Neural cell (in vitro differentiated cells): ENCODE data around the gene REPS2. TPM values are rescaled to one million over a fixed set of nuclear protein-coding genes. Genes with fewer than 3 reads are reported as not detected.

Experiments
- H2AFZ ChIP-seq: fragments of 200-600, 300-800 bp; sonication (generic), shearing (Covaris generic); 2 replicates; pipeline ENCODE4 v1.6.0; 2014; ENCODE audit warnings: low read depth, mild to moderate bottlenecking, antibody characterized with exemption, low read length, moderate library complexity
- H3F3A ChIP-seq: fragments of 200-600 bp; shearing (Covaris generic); 2 replicates; pipeline ENCODE4 v1.6.1; 2016; ENCODE audit warnings: mild to moderate bottlenecking, moderate library complexity, mixed read lengths, antibody characterized with exemption, low read length; ENCODE audit not compliant: insufficient read depth, poor library complexity, severe bottlenecking
- H3K27ac ChIP-seq: fragments of 200-600, 300-800 bp; sonication (generic), shearing (Covaris generic); 2 replicates; pipeline ENCODE4 v1.5.1; 2014; ENCODE audit warnings: mild to moderate bottlenecking, low read length, moderate library complexity
- H3K27me3 ChIP-seq: fragments of 300-800, 200-600 bp; sonication (generic), shearing (Covaris generic); 2 replicates; pipeline ENCODE4 v1.6.0; 2014; ENCODE audit warnings: mild to moderate bottlenecking, low read depth, low read length, moderate library complexity; ENCODE audit not compliant: insufficient read depth
- H3K36me3 ChIP-seq: fragments of 300-800, 200-600 bp; sonication (generic), shearing (Covaris generic); 2 replicates; pipeline ENCODE4 v1.5.1; 2014; ENCODE audit warnings: mild to moderate bottlenecking, antibody characterized with exemption, low read length, moderate library complexity; ENCODE audit not compliant: insufficient read depth
- H3K4me2 ChIP-seq: fragments of 300-800, 200-600 bp; sonication (generic), shearing (Covaris generic); 2 replicates; pipeline ENCODE4 v1.6.0; 2014; ENCODE audit warnings: mild to moderate bottlenecking, low read length
- H3K4me3 ChIP-seq: fragments of 300-800, 200-600 bp; sonication (generic), shearing (Covaris generic); 2 replicates; pipeline ENCODE4 v1.5.1; 2014; ENCODE audit warnings: mild to moderate bottlenecking, low read length, moderate library complexity
- H3K79me2 ChIP-seq: fragments of 200-600 bp; shearing (Covaris generic); replicated peaks from 2 replicates; pipeline ENCODE4 v1.6.0; 2014; ENCODE audit warnings: mild to moderate bottlenecking, low read length, moderate library complexity; ENCODE audit not compliant: insufficient read depth
- H3K9ac ChIP-seq: fragments of 300-800, 200-600 bp; sonication (generic), shearing (Covaris generic); 2 replicates; pipeline ENCODE4 v1.6.1; 2016; ENCODE audit warnings: mild to moderate bottlenecking, low read length, mixed read lengths
- H3K9me2 ChIP-seq: fragments of 200-600 bp; shearing (Covaris generic); 2 replicates; pipeline ENCODE4 v1.6.1; 2016; ENCODE audit warnings: mild to moderate bottlenecking, low read length, mixed read lengths; ENCODE audit not compliant: insufficient read depth
- H3K9me3 ChIP-seq: fragments of 200-600, 300-800 bp; sonication (generic), shearing (Covaris generic); 2 replicates; pipeline ENCODE4 v1.6.1; 2016; ENCODE audit warnings: mild to moderate bottlenecking, mixed run types, low read length, moderate library complexity, mixed read lengths
- H4K20me1 ChIP-seq: fragments of 200-600 bp; shearing (Covaris generic); 2 replicates; pipeline ENCODE4 v1.6.1; 2016; ENCODE audit warnings: mild to moderate bottlenecking, mixed run types; ENCODE audit not compliant: insufficient read depth
- CTCF ChIP-seq: fragments of 450-650 bp; IDR thresholded peaks from 2 replicates; pipeline ENCODE4 v1.5.1; 2014; ENCODE audit warnings: antibody characterized with exemption, mild to moderate bottlenecking, moderate library complexity; ENCODE audit not compliant: poor library complexity, severe bottlenecking
- EP300 ChIP-seq: fragments of 450-650 bp; conservative IDR thresholded peaks from 2 replicates; pipeline ENCODE4 v1.6.1; 2014; ENCODE audit warnings: antibody characterized with exemption, mild to moderate bottlenecking, moderate library complexity; ENCODE audit not compliant: poor library complexity, severe bottlenecking
- EZH2 ChIP-seq: fragments of 200-600, 300-800 bp; shearing (Covaris generic), sonication (generic); IDR thresholded peaks from 2 replicates; pipeline ENCODE4 v1.6.1; 2014; ENCODE audit warnings: antibody characterized with exemption, low read length, borderline replicate concordance, mild to moderate bottlenecking; ENCODE audit not compliant: insufficient read depth, poor library complexity, severe bottlenecking
- MXI1 ChIP-seq: fragments of 450-650 bp; conservative IDR thresholded peaks from 2 replicates; pipeline ENCODE4 v1.6.1; 2014; ENCODE audit warnings: antibody characterized with exemption, mild to moderate bottlenecking; ENCODE audit not compliant: poor library complexity, severe bottlenecking
- POLR2AphosphoS5 ChIP-seq: IDR thresholded peaks from 2 replicates; pipeline ENCODE4 v1.6.1; 2012
- RAD21 ChIP-seq: fragments of 450-650 bp; conservative IDR thresholded peaks from 2 replicates; pipeline ENCODE4 v1.6.1; 2014; ENCODE audit warnings: antibody characterized with exemption, mild to moderate bottlenecking, moderate library complexity
- REST ChIP-seq: IDR thresholded peaks from 2 replicates; pipeline ENCODE4 v1.6.1; 2012; ENCODE audit warnings: borderline replicate concordance
- SMC3 ChIP-seq: fragments of 450-650 bp; conservative IDR thresholded peaks from 2 replicates; pipeline ENCODE4 v1.6.1; 2014; ENCODE audit warnings: antibody characterized with exemption, mild to moderate bottlenecking, moderate library complexity; ENCODE audit not compliant: poor library complexity
- TAF1 ChIP-seq: IDR thresholded peaks from 2 replicates; pipeline ENCODE4 v1.6.1; 2012; ENCODE audit warnings: low read depth
- polyA plus RNA-seq: library from polyadenylated mRNA; depleted of rRNA; stranded (reverse); fragments of >200 nt; gene quantifications from 2 replicates; pipeline ENCODE4 v1.2.3, GENCODE V29; 2014

REPS2 gene
- polyA plus RNA-seq, 1 donor from 2014 or later = 15.1 TPM

- no peak for TF ChIP-seq RAD21
- TF ChIP-seq MXI1 = no peak
- TF ChIP-seq REST = no peak
- no peak for TF ChIP-seq CTCF
- no peak for TF ChIP-seq EZH2
- no peak for TF ChIP-seq SMC3
- TF ChIP-seq POLR2AphosphoS5 = no peak
- no peak for TF ChIP-seq EP300
- no peak for TF ChIP-seq TAF1
- H4K20me1 ChIP-seq = no peaks in the 10 kb centered on the region
- H3K4me2 ChIP-seq = no peak overlapping the region
- H3K27me3 ChIP-seq = no peaks in the 10 kb centered on the region
- no peaks in the 10 kb centered on the region for H3K36me3 ChIP-seq
- no peaks in the 10 kb centered on the region for H3F3A ChIP-seq
- no peaks in the 10 kb centered on the region for H3K9me3 ChIP-seq
- H3K4me3 ChIP-seq = no peak overlapping the region
- no peaks in the 10 kb centered on the region for H3K79me2 ChIP-seq
- H3K27ac ChIP-seq = no peak overlapping the region
- H3K9ac ChIP-seq = no peak overlapping the region
- H2AFZ ChIP-seq = no peak overlapping the region
- no peaks in the 10 kb centered on the region for H3K9me2 ChIP-seq
Observed at GRCh38 chrX:17053502-17053901, 107.0 kb downstream of the REPS2 start.

GRCh38 chrX:17056868-17057608 is 110.6 kb downstream of the REPS2 start:
- TF ChIP-seq RAD21 = no peak
- TF ChIP-seq SMC3 = no peak
- TF ChIP-seq POLR2AphosphoS5 = no peak
- TF ChIP-seq MXI1 = no peak
- TF ChIP-seq EZH2 = no peak
- TF ChIP-seq EP300 = no peak
- TF ChIP-seq CTCF = no peak
- TF ChIP-seq REST = no peak
- no peak for TF ChIP-seq TAF1

More at GRCh38 chrX:17056868-17057608, 110.6 kb downstream of the REPS2 start:
- Histone ChIP-seq H2AFZ (no peak overlapping the region), H3K27me3 (no peaks in the 10 kb centered on the region), H3K9ac (no peak overlapping the region), H4K20me1 (no peaks in the 10 kb centered on the region), H3K79me2 (no peaks in the 10 kb centered on the region), H3K9me2 (no peaks in the 10 kb centered on the region), H3K27ac (no peak overlapping the region), H3K4me2 (no peak overlapping the region), H3K36me3 (no peaks in the 10 kb centered on the region), H3K9me3 (no peaks in the 10 kb centered on the region), H3K4me3 (no peak overlapping the region), H3F3A (no peaks in the 10 kb centered on the region)
